HepG2 (cell line): Measurements from ENCODE around the gene UACA. TPM values are rescaled to one million over a fixed set of nuclear protein-coding genes. Genes with fewer than 3 reads are reported as not detected.

Experiments used
- ATAC-seq: fragments of 200-7000 bp; cut with Tn5 transposase; 3 replicates; pipeline ENCODE4 v1.9.1; 2020; ENCODE audit warnings: mild to moderate bottlenecking, moderate library complexity
- BruUV-seq: library from RNA; stranded (reverse); fragments of 400-500 nt; replicated peaks from 2 replicates; lab custom pipeline; 2021; lab: Mats Ljungman, UMichigan
- CTCF ChIA-PET: fragments of 300-600 bp; formaldehyde crosslinking; extraction: SDS; loops from one replicate; lab custom pipeline; 2021; ENCODE audit warnings: low total read pairs, inconsistent platforms, low intra/inter-chr PET ratio; lab: Yijun Ruan, JAX
- POLR2A ChIA-PET: fragments of 350-600 bp; sonication (Branson Sonifier 250); formaldehyde crosslinking; loops from one replicate; lab custom pipeline; 2020; ENCODE audit warnings: antibody characterized with exemption, inconsistent platforms; lab: Yijun Ruan, JAX
- DNase-seq: peaks from one replicate; pipeline ENCODE4 v3.0.0-alpha.2; 2015; ENCODE audit warnings: low spot score
- FAIRE-seq: peaks from 3 replicates; lab custom pipeline; 2011; peaks lifted over from hg19 to GRCh38; lab: Jason Lieb, UNC
- H2AFZ ChIP-seq: one replicate; pipeline ENCODE4 v1.6.1; 2011; ENCODE audit warnings: low read length, inconsistent platforms
- H3K27ac ChIP-seq: fragments of 300-600 bp; 3 replicates; pipeline ENCODE4 v1.8.0; 2011; ENCODE audit warnings: mixed run types, mild to moderate bottlenecking, mixed read lengths, low read length, inconsistent platforms; ENCODE audit not compliant: insufficient read depth; ENCODE audit errors: extremely low read length
- H3K27me3 ChIP-seq, 2 experiments: fragments of 200-600 bp in 1 of 2; 2 replicates in 1 of 2; 3 replicates in 1 of 2; pipeline versions ENCODE4 v1.6.0 to v1.8.0; 2011; ENCODE audit warnings: low read length in 2 of 2, mild to moderate bottlenecking in 2 of 2, moderate library complexity in 2 of 2, inconsistent platforms in 1 of 2; ENCODE audit not compliant: insufficient read depth in 2 of 2, control insufficient read depth in 1 of 2
- H3K36me3 ChIP-seq, 2 experiments: fragments of 200-600 bp in 1 of 2; replicated peaks in 1 of 2; 2 replicates in 1 of 2; 3 replicates in 1 of 2; pipeline versions ENCODE4 v1.5.1 to v1.8.0; 2011; ENCODE audit warnings: low read length in 2 of 2, inconsistent platforms in 1 of 2; ENCODE audit not compliant: insufficient read depth in 2 of 2, control insufficient read depth in 1 of 2
- H3K4me1 ChIP-seq: 2 replicates; pipeline ENCODE4 v1.5.1; 2012; ENCODE audit warnings: low read length, inconsistent platforms; ENCODE audit not compliant: insufficient read depth
- H3K4me2 ChIP-seq: 2 replicates; pipeline ENCODE4 v1.6.0; 2011; ENCODE audit warnings: low read depth, low read length, inconsistent platforms
- H3K4me3 ChIP-seq, 3 experiments: fragments of 200-600 bp in 1 of 3; sonication (generic), shearing (Covaris generic) in 1 of 3; replicated peaks in 1 of 3; 2 replicates each; pipeline ENCODE4 v1.5.1; 2011 to 2016; ENCODE audit warnings: low read length in 3 of 3, inconsistent platforms in 2 of 3, low read depth in 2 of 3, mild to moderate bottlenecking in 2 of 3, control low read depth in 1 of 3, mixed read lengths in 1 of 3; ENCODE audit not compliant: insufficient read depth in 1 of 3
- H3K79me2 ChIP-seq: one replicate; pipeline ENCODE4 v1.6.1; 2011; ENCODE audit warnings: low read length, inconsistent platforms; ENCODE audit not compliant: insufficient read depth
- H3K9ac ChIP-seq: 2 replicates; pipeline ENCODE4 v1.6.0; 2011; ENCODE audit warnings: mild to moderate bottlenecking, low read depth, low read length, inconsistent platforms; ENCODE audit not compliant: insufficient read depth
- H3K9me3 ChIP-seq: 2 replicates; pipeline ENCODE4 v1.5.1; 2012; ENCODE audit warnings: mild to moderate bottlenecking, low read length
- H4K20me1 ChIP-seq: 2 replicates; pipeline ENCODE4 v1.6.0; 2011; ENCODE audit warnings: inconsistent platforms, mild to moderate bottlenecking, low read length, moderate library complexity; ENCODE audit not compliant: insufficient read depth
- FOXK1 ChIP-seq: sonication (generic); formaldehyde crosslinking; IDR thresholded peaks from 2 replicates; pipeline ENCODE4 v1.4.0; 2020; ENCODE audit warnings: low read depth, missing genetic modification reagents, borderline replicate concordance
- GMEB1 ChIP-seq: sonication (generic); formaldehyde crosslinking; IDR thresholded peaks from 2 replicates; pipeline ENCODE4 v1.5.1; 2020; ENCODE audit warnings: missing genetic modification reagents, mild to moderate bottlenecking, borderline replicate concordance
- KDM2A ChIP-seq: sonication (generic); formaldehyde crosslinking; IDR thresholded peaks from 2 replicates; pipeline ENCODE4 v1.4.0; 2020; ENCODE audit warnings: low read depth, missing genetic modification reagents, borderline replicate concordance
- MAF1 ChIP-seq: sonication (generic); formaldehyde crosslinking; IDR thresholded peaks from 2 replicates; pipeline ENCODE4 v1.5.0; 2020; ENCODE audit warnings: missing genetic modification reagents, borderline replicate concordance
- MBNL3 ChIP-seq: fragments of 250-450 bp; sonication (Bioruptor Pico); conservative IDR thresholded peaks from 2 replicates; pipeline ENCODE4 v1.8.0; 2022; ENCODE audit warnings: mild to moderate bottlenecking, inconsistent platforms
- NFYB ChIP-seq: sonication (generic); formaldehyde crosslinking; IDR thresholded peaks from 2 replicates; pipeline ENCODE4 v1.4.0; 2020; ENCODE audit warnings: missing genetic modification reagents
- POLR2A ChIP-seq, 2 experiments: IDR thresholded peaks; 2 replicates each; pipeline ENCODE4 v1.6.1; 2011; ENCODE audit warnings: low read depth in 2 of 2, low read length in 2 of 2, mild to moderate bottlenecking in 1 of 2, moderate library complexity in 1 of 2; ENCODE audit not compliant: insufficient read depth in 1 of 2
- SKI ChIP-seq: fragments of 450-650 bp; IDR thresholded peaks from one replicate; pipeline ENCODE4 v1.6.1; 2018; ENCODE audit warnings: mild to moderate bottlenecking; ENCODE audit not compliant: partially characterized antibody
- SP1 ChIP-seq, 2 experiments: fragments of 450-650 bp in 1 of 2; sonication (generic) in 1 of 2; formaldehyde crosslinking in 1 of 2; IDR thresholded peaks; 2 replicates each; pipeline versions ENCODE4 v1.4.0 to v1.6.1; 2016 to 2020; ENCODE audit warnings: missing genetic modification reagents in 1 of 2
- TRIM24 ChIP-seq: sonication (generic); formaldehyde crosslinking; IDR thresholded peaks from 2 replicates; pipeline ENCODE4 v1.8.0; 2022; ENCODE audit warnings: mild to moderate bottlenecking, missing genetic modification reagents
- ZBTB26 ChIP-seq: IDR thresholded peaks from 2 replicates; pipeline ENCODE4 v1.6.1; 2016; ENCODE audit warnings: missing compliant biosample characterization, missing genetic modification reagents, borderline replicate concordance
- ZKSCAN1 ChIP-seq: fragments of 150-350 bp; IDR thresholded peaks from 2 replicates; pipeline ENCODE4 v1.6.1; 2014; ENCODE audit warnings: low read length
- ZNF343 ChIP-seq: sonication (generic); formaldehyde crosslinking; IDR thresholded peaks from 2 replicates; pipeline ENCODE4 v1.4.0; 2020; ENCODE audit warnings: mild to moderate bottlenecking, missing genetic modification reagents
- ZNF761 ChIP-seq: sonication (generic); formaldehyde crosslinking; conservative IDR thresholded peaks from 2 replicates; pipeline ENCODE4 v1.4.0; 2020; ENCODE audit warnings: mild to moderate bottlenecking, missing genetic modification reagents
- WGBS: methylation state at CpG from one replicate; pipeline ENCODE4 v1.1.6; 2017; ENCODE audit warnings: low lambda C conversion rate; 5-methylcytosine and 5-hydroxymethylcytosine counted together
- in situ Hi-C: cut with HindIII; loops from 2 replicates; pipeline ENCODE4 v1.10.0; 2017; ENCODE audit warnings: low pct_unique_long_range_greater_than_20kb; ENCODE audit not compliant: extremely low pct_ligation_motif_present
- intact Hi-C: fragments of 100-400 bp; cut with micrococcal nuclease; formaldehyde crosslinking; loops from one replicate; pipeline ENCODE4 v1.10.0; 2022; ENCODE audit not compliant: unreplicated experiment
- polyA plus RNA-seq, 8 experiments: library from polyadenylated mRNA; depleted of rRNA in 3 of 8; stranded (reverse) in 7 of 8; unstranded in 1 of 8; fragments of >200 nt; fragmentation: Illumina TruSeq in 4 of 8; extraction: Trizol in 4 of 8; gene quantifications; 2 replicates each; pipeline versions ENCODE4 v1.2.1 to v1.2.3, GENCODE V29; 2011 to 2016; ENCODE audit warnings: low read depth in 4 of 8, missing spikeins in 1 of 8, mixed read lengths in 1 of 8; ENCODE audit not compliant: insufficient read depth in 1 of 8
- total RNA-seq, 5 experiments: library from RNA; depleted of rRNA; stranded (reverse); fragments of >200 nt; fragmentation: Illumina TruSeq; extraction: Trizol; gene quantifications; 2 replicates each; pipeline ENCODE4 v1.2.3, GENCODE V29; 2016; ENCODE audit warnings: low read depth in 1 of 5
- TF ChIP-seq, protein P1 (sequence below): IDR thresholded peaks from 2 replicates; pipeline ENCODE4 v1.6.1; 2016; ENCODE audit warnings: missing biosample characterization, missing genetic modification reagents, low read depth

The UACA gene
- total and polyA plus RNA-seq, 2 of the 13 experiments (the other 11 are each of a cell fraction or from before 2014, with no cell fraction given): 17.8 to 39.2 TPM

DNA sequence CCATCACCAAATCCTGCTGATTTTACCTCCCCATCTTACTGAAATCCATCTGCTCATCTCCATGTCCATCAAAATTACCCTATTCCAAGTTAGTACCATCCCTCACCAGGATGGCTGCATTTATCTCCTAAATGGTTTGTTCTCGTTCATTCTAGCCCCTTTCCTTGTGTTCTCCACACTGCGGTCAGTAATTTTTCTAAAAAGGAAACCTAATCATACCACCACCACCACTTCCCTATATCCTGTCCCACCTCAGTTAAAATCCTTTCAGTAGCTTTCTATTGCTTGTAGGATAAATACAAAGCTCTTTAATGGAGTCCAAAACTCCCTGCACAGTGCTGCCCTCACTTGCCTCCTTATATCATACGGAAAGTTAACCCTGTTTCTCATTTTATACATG lies 51.1 kb downstream of the UACA start (continued):
- TF ChIP-seq, protein P1, sequence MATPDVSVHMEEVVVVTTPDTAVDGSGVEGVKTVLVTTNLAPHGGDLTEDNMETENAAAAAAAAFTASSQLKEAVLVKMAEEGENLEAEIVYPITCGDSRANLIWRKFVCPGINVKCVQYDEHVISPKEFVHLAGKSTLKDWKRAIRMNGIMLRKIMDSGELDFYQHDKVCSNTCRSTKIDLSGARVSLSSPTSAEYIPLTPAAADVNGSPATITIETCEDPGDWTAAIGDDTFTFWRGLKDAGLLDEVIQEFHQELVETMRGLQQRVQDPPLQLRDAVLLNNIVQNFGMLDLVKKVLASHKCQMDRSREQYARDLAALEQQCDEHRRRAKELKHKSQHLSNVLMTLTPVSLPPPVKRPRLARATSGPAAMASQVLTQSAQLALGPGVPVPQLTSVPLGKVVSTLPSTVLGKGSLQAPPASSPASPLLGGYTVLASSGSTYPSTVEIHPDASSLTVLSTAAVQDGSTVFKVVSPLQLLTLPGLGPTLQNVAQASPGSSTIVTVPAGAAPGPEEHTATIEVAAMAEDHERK (CRISPR knock-in tag): no peak
- no peak for TF ChIP-seq GMEB1 (CRISPR knock-in tag)
- TF ChIP-seq, all 625 proteins: peak for 0

DNA sequence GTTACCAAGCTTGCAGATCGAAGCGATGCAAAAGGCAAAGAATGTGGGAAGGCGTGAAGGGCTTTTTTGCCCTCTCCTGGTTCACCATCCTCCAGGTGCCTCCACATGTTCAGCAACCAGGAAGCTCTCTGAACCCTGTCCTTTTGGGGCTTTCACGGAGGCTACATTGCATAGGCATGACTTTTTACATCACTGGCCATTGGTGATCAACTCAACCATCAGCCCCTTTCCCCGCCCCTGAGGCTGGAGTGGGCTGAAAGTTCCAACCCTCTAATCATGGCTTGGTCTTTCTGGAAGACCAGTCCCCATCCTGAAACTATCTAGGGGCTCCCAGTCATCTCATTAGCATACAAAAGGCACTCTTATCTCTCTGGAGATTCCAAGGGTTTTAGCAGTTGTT lies 52.6 kb downstream of the UACA start:
- CTCF ChIA-PET: no interaction called here

More for the DNA sequence above, 52.6 kb downstream of the UACA start:
- FAIRE-seq (no peak), ATAC-seq (no peak), DNase-seq (no peak)
- Histone ChIP-seq H3K27me3 (no peaks in the 10 kb centered on the region; a peak in 1 of 5 replicates), H3K27ac (no peak overlapping the region), H3K9me3 (no peaks in the 10 kb centered on the region), H3K9ac (no peak overlapping the region), H3K79me2 (peaks cover 3% of the 10 kb centered on the region), H3K4me3 (no peak overlapping the region), H3K4me1 (no peaks in the 10 kb centered on the region), H2AFZ (no peak overlapping the region), H3K36me3 (no peaks in the 10 kb centered on the region), H4K20me1 (no peaks in the 10 kb centered on the region), H3K4me2 (no peak overlapping the region)
- BruUV-seq: no TSS peak
- no peak for TF ChIP-seq KDM2A (CRISPR knock-in tag)
- no peak for TF ChIP-seq TRIM24 (CRISPR knock-in tag)
- TF ChIP-seq ZKSCAN1: no peak
- no peak for TF ChIP-seq ZBTB26
- TF ChIP-seq POLR2A (IDR thresholded peaks at IDR 0.05; ENCODE audit: insufficient read depth in 1 of 2, low read depth in 2 of 2, low read length in 2 of 2): no peak
- no peak for TF ChIP-seq SKI
- TF ChIP-seq NFYB (CRISPR knock-in tag): no peak
- TF ChIP-seq SP1 (IDR thresholded peaks at IDR 0.05): no peak
- no peak for TF ChIP-seq SP1 (CRISPR knock-in tag; IDR thresholded peaks at IDR 0.05)
- no peak for TF ChIP-seq MAF1 (CRISPR knock-in tag)
- no peak for TF ChIP-seq ZNF761
- TF ChIP-seq FOXK1 (CRISPR knock-in tag): no peak
- TF ChIP-seq ZNF343: no peak
- no peak for TF ChIP-seq MBNL3 (CRISPR knock-in tag)
- in situ Hi-C loops (no loop called here), intact Hi-C loops (no loop called here)
- 96% methylated on average over 5 of the region's 5 CpGs for WGBS
- POLR2A ChIA-PET: no interaction called here
